Panc1 (cell line): ENCODE data around the gene CTTNBP2. TPM values are rescaled to one million over a fixed set of nuclear protein-coding genes. Genes with fewer than 3 reads are reported as not detected.

Experiments used
- ATAC-seq: fragments of 200-7000 bp; cut with Tn5 transposase; 2 replicates; pipeline ENCODE4 v1.9.1; 2020; ENCODE audit warnings: mild to moderate bottlenecking, moderate library complexity
- BruUV-seq: library from RNA; stranded (reverse); fragments of 400-500 nt; replicated peaks from 2 replicates; lab custom pipeline; 2021; lab: Mats Ljungman, UMichigan
- CTCF ChIA-PET: fragments of 300-600 bp; sonication (Branson Sonifier 250); formaldehyde crosslinking; loops from one replicate; lab custom pipeline; 2022; ENCODE audit warnings: antibody characterized with exemption; lab: Charles Lee
- POLR2A ChIA-PET: fragments of 300-600 bp; sonication (Branson Sonifier 250); formaldehyde crosslinking; loops from one replicate; lab custom pipeline; 2022; ENCODE audit warnings: antibody characterized with exemption; lab: Charles Lee
- DNase-seq: peaks from one replicate; pipeline ENCODE4 v3.0.0-alpha.2; 2010; ENCODE audit warnings: low read depth, low spot score
- H3K27ac ChIP-seq: 2 replicates; pipeline ENCODE4 v1.5.1; 2011; ENCODE audit warnings: mild to moderate bottlenecking, low read length, inconsistent platforms
- H3K27me3 ChIP-seq: fragments of 200-500 bp; sonication (Bioruptor generic); 2 replicates; pipeline ENCODE4 v1.6.0; 2014; ENCODE audit warnings: low read length, inconsistent platforms; ENCODE audit not compliant: control insufficient read depth, insufficient read depth
- H3K36me3 ChIP-seq: fragments of 200-500 bp; sonication (Bioruptor generic); 2 replicates; pipeline ENCODE4 v1.5.1; 2014; ENCODE audit warnings: inconsistent platforms, mild to moderate bottlenecking, low read length, moderate library complexity; ENCODE audit not compliant: control insufficient read depth, insufficient read depth
- H3K4me1 ChIP-seq: 2 replicates; pipeline ENCODE4 v1.5.1; 2011; ENCODE audit warnings: inconsistent platforms, mild to moderate bottlenecking, low read length, moderate library complexity; ENCODE audit not compliant: control insufficient read depth, insufficient read depth
- H3K4me3 ChIP-seq, 2 experiments: 2 replicates each; pipeline ENCODE4 v1.5.1; 2011 to 2012; ENCODE audit warnings: low read depth in 2 of 2, low read length in 2 of 2, mild to moderate bottlenecking in 2 of 2, inconsistent platforms in 1 of 2, moderate library complexity in 1 of 2
- H3K9me3 ChIP-seq: fragments of 200-500 bp; sonication (Bioruptor generic); 2 replicates; pipeline ENCODE4 v1.5.1; 2014; ENCODE audit warnings: low read depth, mild to moderate bottlenecking, inconsistent platforms, low read length, moderate library complexity; ENCODE audit not compliant: control insufficient read depth, insufficient read depth
- POLR2AphosphoS5 ChIP-seq: IDR thresholded peaks from 2 replicates; pipeline ENCODE4 v1.6.1; 2012; ENCODE audit warnings: mild to moderate bottlenecking, low read depth, low read length, moderate library complexity
- REST ChIP-seq, 2 experiments: IDR thresholded peaks; 2 replicates each; pipeline ENCODE4 v1.6.1; 2011 to 2012; ENCODE audit warnings: low read depth in 2 of 2, control low read depth in 1 of 2, low read length in 1 of 2, mild to moderate bottlenecking in 1 of 2, moderate library complexity in 1 of 2; ENCODE audit not compliant: insufficient read depth in 1 of 2
- SIN3A ChIP-seq: IDR thresholded peaks from 2 replicates; pipeline ENCODE4 v1.6.1; 2012; ENCODE audit warnings: low read depth, mild to moderate bottlenecking, low read length, moderate library complexity, borderline replicate concordance; ENCODE audit not compliant: insufficient read depth
- TCF7L2 ChIP-seq: IDR thresholded peaks from 2 replicates; pipeline ENCODE4 v1.6.1; 2011; ENCODE audit warnings: mild to moderate bottlenecking, low read depth, low read length, inconsistent platforms
- in situ Hi-C: cut with HindIII; loops from 2 replicates; pipeline ENCODE4 v1.10.0; 2016; ENCODE audit warnings: low sequenced_read_pairs, low pct_unique_long_range_greater_than_20kb
- intact Hi-C: fragments of 100-400 bp; cut with micrococcal nuclease; formaldehyde crosslinking; loops from one replicate; pipeline ENCODE4 v1.10.0; 2022; ENCODE audit not compliant: unreplicated experiment
- total RNA-seq: library from RNA; stranded (reverse); gene quantifications from one replicate; pipeline ENCODE4 v1.2.1, GENCODE V29; 2021; ENCODE audit not compliant: unreplicated experiment
- TF ChIP-seq, protein P1 (sequence below): fragments of 450-650 bp; IDR thresholded peaks from 2 replicates; pipeline ENCODE4 v1.5.1; 2017; ENCODE audit warnings: mild to moderate bottlenecking

The CTTNBP2 gene
- total RNA-seq, 1 experiment from 2014 or later: 1.0 TPM

GRCh38 chr7:117912421-117912820, 39.2 kb upstream of the CTTNBP2 start:
- no peaks in the 10 kb centered on the region for H3K27me3 ChIP-seq
- in situ Hi-C loops: no loop called here
- no peak for DNase-seq
- TF ChIP-seq POLR2AphosphoS5 (no peak), REST (IDR thresholded peaks at IDR 0.05; ENCODE audit: insufficient read depth in 1 of 2, low read depth in 2 of 2, low read length in 1 of 2) (no peak), SIN3A (no peak), TCF7L2 (no peak)
- TF ChIP-seq, protein P1, sequence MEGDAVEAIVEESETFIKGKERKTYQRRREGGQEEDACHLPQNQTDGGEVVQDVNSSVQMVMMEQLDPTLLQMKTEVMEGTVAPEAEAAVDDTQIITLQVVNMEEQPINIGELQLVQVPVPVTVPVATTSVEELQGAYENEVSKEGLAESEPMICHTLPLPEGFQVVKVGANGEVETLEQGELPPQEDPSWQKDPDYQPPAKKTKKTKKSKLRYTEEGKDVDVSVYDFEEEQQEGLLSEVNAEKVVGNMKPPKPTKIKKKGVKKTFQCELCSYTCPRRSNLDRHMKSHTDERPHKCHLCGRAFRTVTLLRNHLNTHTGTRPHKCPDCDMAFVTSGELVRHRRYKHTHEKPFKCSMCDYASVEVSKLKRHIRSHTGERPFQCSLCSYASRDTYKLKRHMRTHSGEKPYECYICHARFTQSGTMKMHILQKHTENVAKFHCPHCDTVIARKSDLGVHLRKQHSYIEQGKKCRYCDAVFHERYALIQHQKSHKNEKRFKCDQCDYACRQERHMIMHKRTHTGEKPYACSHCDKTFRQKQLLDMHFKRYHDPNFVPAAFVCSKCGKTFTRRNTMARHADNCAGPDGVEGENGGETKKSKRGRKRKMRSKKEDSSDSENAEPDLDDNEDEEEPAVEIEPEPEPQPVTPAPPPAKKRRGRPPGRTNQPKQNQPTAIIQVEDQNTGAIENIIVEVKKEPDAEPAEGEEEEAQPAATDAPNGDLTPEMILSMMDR: no peak
- no peaks in the 10 kb centered on the region for H3K9me3 ChIP-seq
- no peak for ATAC-seq
- POLR2A ChIA-PET: no interaction called here
- BruUV-seq: no TSS peak
- H3K36me3 ChIP-seq: no peaks in the 10 kb centered on the region
- H3K27ac ChIP-seq: no peak overlapping the region
- no peak overlapping the region for H3K4me3 ChIP-seq
- CTCF ChIA-PET: no interaction called here
- no peaks in the 10 kb centered on the region for H3K4me1 ChIP-seq
- intact Hi-C loops: no loop called here

DNA sequence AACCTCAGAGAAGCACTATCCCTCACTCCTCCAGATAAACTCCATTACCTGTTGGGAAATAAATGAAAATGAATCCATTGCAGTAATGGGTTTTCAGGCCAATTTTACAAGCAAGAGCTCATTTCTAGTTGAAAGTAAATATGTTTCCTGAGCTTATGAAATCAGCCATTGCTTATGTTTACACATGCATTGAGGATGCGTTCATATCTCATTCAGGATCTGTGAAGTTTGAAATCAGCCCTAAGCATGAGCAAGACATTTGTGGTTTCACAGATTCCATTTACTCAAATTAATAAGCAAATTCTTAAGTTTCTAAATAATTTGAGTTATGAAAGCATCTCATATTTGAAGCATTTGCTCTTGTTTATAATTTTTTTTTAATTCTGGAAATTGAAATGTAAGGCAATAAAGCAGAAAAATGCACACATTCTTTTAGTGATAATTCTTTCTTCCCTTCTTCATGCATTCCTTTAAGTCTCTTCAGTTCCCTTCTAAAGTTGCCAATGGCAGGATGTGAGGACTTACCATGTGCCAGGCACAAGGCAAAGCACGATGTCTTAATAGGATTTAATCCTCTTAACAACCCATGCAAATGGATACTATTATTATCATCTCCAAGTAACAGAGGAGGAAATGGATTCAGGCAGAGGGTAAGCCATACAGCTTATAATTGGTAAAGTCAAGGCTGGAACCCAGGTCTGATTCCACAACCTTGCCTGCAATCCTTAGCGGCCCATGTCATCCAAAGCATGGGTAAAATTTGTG, 35.0 kb upstream of the CTTNBP2 start:
- in situ Hi-C loops: no loop called here
- BruUV-seq: no TSS peak

More for the DNA sequence above, 35.0 kb upstream of the CTTNBP2 start:
- Histone ChIP-seq H3K4me1 (no peaks in the 10 kb centered on the region), H3K4me3 (no peak overlapping the region), H3K9me3 (no peaks in the 10 kb centered on the region), H3K27me3 (no peaks in the 10 kb centered on the region), H3K27ac (no peak overlapping the region), H3K36me3 (no peaks in the 10 kb centered on the region)
- CTCF ChIA-PET: no interaction called here
- DNase-seq (no peak), ATAC-seq (no peak)
- intact Hi-C loops: no loop called here
- POLR2A ChIA-PET: no interaction called here
- TF ChIP-seq POLR2AphosphoS5: no peak
- no peak for TF ChIP-seq TCF7L2
- TF ChIP-seq SIN3A: no peak
- TF ChIP-seq, protein P1: no peak
- TF ChIP-seq REST (IDR thresholded peaks at IDR 0.05; ENCODE audit: insufficient read depth in 1 of 2, low read depth in 2 of 2, low read length in 1 of 2): no peak
